ENCODE data around the gene SS18L1.

Gene SS18L1

DNA sequence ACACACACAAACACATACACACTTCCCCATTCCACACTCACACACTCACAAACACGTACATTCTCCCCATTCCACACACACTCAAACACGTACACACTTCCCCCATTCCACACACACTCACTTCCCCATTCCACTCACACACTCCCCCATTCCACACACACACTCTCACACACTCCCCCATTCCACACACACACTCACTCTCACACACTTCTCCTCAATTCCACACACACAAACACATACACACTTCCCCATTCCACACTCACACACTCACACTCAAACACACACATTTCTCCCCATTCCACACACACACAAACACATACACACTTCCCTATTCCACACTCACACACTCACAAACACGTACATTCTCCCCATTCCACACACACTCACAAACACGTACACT is 86.1 kb downstream of the SS18L1 start:
- DNase-seq, result no peak

DNA sequence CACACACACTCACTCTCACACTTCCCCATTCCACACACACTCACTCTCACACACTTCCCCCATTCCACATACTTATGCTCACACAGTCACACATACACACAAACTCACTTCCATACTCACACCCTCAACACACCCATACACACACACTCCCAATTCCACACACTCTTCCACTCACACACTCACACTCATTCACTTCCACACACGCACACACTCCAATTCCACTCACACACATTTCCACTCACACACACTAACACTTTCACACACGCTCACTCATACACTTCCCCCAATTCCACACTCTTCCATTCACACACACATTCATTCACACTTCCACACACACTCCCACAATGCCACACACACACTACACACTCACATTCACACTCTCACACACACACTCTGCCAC is 86.7 kb downstream of the SS18L1 start:
- DNase-seq, result no peak

DNA sequence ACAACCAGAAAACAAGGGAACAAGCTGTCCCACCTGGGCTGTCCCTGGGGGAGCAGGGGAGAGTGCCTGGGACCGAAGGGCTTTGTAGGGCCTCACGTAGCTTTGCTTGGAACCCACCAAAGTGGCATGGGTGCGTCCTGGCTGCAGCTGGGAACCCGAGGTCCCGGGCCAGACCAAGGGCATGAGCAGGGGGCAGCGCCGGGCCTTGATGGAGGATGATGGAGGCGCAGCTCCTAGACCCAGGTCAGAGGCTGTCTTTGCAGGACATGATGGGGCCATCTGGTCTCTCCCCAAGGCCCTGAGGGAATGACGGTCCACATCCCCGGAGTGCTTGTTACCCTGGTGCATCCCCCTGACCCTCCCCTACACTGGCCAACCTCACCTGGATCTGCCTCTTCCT is 87.1 kb downstream of the SS18L1 start:
- DNase-seq, result no peak

DNA sequence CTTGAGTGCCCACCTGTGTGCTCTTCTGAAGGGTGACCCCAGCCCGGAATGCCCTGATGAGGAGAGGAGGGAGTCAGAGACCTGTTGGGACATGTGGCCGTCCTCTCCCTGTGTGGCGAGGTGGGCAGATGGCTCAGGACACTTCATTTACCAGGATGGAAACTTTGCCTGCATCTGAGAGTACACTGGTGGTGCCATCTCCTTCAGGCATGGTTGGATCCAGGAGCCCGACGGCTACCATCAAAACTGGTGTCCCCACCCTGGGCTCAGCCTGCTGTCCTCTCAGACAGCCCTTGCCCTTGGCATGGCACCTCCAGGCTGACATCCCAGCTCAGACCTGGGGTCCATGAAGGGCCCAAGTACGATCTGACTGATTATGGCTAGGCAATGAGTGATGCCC is 87.7 kb downstream of the SS18L1 start:
- DNase-seq, result no peak

Measured in CD4-positive, alpha-beta T cell treated with Interleukin-17A for 1 hour (primary cell).